Activated CD8-positive, alpha-beta memory T cell treated with anti-CD3 and anti-CD28 coated beads, Interleukin-2, amount 50 U/mL, for 4 hours (primary cell): Measurements from ENCODE around the gene MYH7B.

Experiments
- DNase-seq: peaks from one replicate; pipeline ENCODE4 v3.0.0-alpha.2; 2020

Gene MYH7B

DNA sequence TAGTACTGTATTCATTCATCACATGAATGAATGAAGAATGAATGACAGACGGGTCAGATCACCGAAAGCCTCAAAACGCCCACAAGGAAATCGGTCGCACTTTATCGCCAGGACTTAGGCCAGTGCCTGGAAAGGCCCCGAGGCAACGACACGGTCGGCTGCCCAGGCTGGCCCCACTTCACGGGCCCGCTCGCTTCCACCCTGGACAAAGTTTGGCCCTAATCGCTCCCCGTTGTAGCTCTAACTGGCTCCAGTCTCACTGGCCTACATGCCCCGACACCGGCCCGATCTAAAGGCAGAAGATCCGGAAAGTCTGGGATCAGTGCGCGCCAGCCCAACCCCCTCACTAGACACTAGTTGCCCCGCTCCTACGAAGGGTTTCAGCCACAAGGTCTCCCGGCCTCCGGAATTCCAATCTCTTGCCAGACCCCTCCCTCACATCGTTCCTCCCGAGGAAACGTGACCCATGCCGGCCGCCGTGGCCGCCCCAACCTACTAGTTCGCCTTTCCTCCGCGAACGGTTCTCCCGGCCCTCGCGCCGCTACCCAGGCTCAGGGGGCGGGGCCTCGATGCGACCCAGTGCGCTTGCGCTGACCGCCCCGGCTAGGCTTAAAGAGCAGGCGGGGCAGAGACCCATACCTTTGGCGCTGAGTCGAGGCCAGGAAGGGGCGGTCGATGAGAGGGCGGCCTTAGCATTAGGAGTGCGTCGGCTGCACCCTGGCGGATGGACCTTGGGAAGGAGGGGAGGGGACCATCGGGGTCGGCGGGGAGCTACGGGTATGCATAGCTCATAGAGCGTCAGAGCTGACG, at the start of gene MYH7B, which contains the start of gene GSS:
Gene MYH7B, plus strand, starts transcription at position 638 of the 810 bp plus-strand sequence. CDS start 22,138 bp downstream, outside the sequence.
Gene GSS, minus strand, starts transcription at position 576 of the 810 bp plus-strand sequence. CDS start 3,954 bp downstream, outside the sequence.
- DNase-seq: peak; percentile 97

DNA sequence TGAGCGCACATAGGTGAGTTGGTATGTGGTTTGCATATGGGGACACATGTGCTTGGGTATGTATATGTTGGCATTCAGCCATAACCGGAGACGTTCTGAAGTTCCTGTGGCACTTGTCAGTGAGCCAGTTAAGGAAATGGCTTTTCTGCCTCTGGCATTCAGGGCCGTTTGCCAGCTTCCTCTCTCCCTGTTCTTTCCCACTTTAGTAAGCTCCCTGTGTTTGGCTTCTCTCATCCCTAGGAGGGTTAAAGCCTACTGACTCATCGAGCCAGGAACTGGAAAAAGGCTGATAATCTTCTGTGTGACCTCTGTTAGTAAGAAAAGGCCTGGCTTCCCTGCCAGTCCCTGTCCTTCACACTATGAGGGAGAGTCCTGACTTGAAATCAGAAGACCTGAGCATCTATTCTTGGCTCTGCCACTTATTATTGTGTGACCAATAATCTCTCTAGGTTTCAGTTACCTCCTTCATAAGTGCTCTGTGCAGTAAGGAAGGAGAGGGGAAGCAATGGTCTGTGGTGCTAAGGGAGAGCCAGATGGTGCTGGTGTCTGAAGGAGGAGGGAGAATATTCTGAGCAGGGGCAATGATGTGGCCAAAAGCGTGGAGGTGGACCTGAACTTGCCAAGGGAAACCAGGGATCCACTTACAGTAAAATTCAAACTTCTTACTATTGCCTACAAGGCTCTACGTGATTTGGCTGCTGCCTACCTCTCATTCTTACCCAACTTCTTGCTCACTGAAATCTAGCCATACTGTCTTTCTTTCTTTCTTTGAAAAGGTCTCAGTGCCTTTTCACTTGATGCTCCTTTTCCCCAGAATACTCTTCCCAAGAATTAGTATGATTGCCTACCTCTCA, 47.8 kb upstream of the MYH7B start:
- no peak for DNase-seq

DNA sequence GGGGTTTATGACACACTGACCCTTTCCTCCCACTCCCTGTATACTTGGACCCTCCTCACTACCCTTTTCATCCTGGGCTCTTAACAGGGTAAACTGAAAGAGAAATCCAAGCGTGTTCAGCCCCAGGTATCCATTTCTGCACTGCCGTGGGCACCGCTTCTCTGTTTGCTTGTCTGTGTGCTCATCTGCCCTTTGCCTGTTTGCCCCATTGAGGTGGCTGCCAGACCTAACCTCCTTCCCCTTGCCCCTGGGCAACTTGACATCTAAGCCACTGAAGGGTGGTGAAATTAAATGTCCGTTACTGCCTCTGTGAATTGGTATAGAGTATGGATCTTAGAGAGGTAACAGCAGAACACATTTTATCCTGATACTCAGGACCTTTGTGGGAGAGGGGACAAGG, 40.5 kb upstream of the MYH7B start:
- no peak for DNase-seq

DNA sequence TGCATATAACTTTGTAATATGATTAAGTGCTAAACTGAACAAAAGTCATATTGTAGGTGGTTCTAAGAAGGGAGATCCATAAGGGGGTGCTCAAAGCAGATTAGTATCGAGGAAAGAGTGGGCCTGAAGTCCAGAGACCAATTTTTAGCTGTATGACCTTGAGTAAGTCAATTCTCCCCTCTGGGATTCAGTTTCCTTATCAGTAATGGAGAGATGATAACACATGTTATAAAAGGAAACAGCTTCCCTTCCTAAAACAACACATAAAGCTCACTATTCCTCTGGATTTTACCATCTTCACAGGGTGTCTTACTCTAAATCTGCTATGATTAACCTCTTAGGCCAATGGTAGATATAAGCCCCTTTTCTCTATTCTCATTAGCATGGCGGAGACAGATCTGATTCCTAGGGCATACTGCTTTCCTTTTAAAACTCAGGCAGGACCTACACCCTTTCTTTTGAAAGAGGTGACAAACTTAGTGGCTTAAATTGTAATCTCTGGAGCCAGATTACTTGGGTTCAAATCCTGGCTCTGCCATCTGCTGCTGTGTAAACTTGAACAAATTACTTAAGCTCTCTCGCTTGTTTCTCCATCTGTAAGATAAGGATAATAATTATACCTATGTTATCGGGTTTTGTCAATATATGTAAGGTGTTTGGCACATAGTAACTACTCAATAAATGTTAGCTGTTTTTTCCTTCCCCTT, 39.8 kb upstream of the MYH7B start:
- DNase-seq: no peak

DNA sequence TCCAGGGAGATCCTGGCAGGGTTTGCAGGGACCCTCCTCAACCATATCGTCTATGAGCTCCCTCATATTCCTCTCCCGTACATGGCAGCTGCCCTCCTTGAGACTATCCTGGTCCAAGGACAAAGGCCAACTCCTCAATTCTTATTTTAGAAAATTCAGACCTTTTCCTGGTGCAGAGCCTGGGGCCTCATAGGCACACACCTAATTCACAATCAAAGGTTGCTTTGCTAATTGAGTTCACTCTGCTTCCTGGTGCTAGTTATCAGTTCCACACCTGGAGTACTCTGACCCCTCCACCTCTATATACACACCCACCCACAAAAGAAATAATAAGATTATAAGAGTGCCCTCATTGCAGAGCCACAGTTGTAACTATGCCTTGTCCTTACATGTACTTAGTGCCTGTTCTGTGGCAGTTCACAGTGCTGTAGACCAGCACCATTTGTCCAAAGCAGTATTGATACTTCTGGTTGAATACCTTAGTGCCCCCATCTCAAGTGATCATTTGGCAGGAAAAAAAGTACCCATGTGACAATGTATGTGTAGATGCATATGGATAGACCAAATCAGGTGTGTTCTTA, 38.8 kb upstream of the MYH7B start:
- DNase-seq: no peak

DNA sequence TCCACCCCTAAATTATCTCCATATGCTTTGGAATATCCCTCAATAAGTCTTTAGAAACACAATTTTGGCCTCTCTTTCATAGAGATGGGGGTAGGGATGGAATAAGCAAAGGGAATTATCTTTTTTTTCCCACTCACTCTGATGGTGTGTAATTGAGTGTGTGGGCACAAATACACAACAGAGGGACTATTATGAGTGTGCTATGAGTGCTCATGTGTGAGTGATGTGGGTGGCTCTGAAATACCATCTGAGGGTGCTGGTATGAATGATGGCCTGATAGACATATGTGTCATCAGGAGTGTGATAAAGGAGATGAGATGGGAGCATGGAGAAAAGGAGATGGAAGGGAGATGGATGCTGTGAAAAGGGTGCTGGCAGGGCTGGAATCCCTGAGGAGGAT, 35.6 kb upstream of the MYH7B start:
- DNase-seq: no peak

DNA sequence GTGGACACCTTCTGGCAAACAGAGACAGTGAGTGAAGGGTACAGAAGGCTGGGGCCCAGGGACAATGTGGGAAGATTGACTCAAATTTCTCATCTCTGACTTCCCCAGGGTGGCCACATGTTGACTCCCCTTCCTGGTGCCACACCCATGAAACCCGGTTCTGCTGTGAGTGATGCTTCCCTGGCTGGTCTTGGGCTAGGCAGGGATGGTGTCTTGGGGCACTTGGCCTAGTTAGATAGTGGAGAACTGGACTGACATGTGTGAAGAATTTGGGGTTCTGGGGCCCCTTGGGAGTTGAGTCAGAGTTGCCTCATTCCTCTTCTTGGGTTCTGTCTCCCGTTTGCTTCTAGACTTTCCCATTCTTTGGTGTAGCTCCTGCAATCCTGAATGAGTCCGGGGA, 34.2 kb upstream of the MYH7B start:
- DNase-seq: no peak

DNA sequence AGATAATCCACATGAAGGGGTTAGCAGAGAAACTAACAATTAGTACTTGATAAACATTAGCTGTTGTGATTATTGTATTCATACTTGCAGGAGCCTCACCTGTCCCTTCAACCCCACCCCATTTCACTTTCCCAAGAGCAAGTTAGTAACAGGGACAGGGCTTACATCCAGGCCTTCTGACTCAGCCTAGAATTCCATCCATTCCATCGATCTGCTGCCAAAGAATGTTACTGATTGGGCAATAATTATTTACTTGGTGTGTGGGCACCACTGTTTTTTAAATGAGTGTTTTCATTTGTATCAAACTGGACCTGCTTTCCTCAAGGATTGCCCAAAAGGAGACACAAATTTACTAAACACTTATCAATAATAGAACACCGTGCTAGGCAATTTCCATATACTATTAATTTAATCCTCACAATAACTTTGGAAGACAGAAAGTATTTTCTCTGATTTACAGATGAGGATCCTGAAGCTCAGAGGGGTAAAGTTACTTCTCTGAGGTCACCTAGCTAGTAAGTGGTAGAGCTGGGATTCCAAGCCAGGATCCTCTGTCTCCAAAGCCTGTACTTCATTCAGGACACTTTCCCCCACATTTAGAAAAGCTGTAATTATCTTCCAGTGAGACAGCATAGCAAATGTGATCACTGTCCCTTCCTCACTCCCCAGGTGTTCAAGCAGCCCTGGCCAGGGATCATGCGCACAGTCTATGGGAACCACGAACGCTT, 32.9 kb upstream of the MYH7B start:
- DNase-seq: no peak

DNA sequence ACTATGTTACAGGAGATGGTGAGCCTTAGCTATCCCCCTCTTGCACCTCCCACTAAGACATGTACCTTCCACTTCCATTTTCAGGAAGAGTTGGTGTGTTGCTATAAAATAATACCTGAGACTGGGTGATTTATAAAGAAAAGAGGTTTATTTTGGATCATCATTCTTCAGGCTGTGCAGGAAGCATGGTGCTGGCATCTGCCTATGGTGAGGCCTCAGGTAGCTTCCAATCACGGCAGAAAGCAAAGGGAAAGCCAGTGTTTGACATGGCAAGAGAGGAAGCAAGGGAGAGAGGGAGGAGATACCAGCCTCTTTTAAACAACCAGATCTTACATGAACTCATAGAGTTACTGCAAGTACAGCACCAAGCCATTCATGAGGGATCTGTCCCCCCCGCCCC, 32.3 kb upstream of the MYH7B start:
- DNase-seq: no peak

DNA sequence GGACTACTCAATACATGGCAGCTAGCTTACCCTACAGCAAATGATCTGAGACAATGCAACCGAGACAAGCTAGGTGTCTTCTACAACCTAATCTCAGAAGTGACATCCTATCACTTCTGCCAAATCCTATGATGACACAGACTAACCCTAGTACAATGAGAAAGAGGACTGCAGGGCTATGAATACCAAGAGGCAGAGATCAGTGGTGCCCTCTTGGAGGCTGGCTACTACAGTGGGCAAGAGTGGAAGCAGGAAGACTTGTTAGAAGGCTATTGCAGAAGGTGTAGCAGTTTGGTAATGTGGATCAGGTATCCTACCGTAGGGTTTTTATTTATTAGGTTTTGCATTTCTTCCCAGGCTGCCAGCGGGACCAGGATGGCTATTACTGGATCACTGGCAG, 30.3 kb upstream of the MYH7B start:
- DNase-seq: no peak

DNA sequence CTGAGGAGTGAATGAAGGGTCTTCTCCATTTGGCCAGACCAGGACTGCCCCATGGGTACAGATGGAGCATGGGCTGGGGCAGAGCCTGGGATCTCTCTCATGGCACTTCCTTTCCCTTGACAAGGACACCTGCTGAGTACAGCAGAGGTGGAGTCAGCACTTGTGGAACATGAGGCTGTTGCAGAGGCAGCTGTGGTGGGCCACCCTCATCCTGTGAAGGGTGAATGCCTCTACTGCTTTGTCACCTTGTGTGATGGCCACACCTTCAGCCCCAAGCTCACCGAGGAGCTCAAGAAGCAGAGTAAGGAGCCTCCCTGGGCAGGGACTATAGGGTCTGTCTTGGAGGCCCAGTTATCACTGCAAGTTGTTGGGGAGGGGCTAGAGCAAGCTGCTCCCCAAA, 29.7 kb upstream of the MYH7B start:
- no peak for DNase-seq

DNA sequence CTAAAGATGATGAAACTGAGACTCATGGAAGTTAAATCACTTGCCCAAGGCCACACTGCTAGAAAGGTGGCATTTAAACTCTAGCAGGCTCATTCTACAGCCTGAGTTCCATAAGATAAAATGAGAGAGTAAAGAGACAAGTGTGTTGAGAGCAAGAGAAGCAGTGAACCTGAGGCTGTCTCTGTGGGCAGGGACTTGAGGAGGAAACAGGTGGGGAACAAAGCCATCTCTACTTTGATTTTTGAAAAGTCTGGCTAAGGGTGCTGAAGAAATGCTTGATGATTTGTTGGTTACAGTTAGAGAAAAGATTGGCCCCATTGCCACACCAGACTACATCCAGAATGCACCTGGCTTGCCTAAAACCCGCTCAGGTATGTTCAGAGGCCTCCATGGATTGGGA, 29.1 kb upstream of the MYH7B start:
- no peak for DNase-seq

DNA sequence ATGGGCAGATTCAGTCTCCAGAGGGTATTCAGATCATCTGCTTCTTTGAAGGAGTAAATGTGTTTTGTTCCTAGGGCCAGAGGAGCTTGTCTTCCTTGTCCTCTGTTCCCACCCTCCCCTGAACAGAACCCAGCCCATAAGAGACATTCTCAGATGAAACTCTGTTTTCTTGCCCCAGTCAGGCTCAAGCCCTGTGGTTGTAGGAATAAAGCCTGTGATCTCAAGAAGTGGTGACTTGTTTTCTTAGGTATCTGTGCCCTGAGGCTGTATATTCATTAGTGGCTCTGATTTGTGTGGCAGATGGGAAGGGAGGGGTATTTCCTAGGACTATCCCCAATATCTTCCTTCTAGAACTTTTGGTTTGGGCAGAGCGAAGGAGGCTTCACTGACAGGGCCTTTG, 27.9 kb upstream of the MYH7B start:
- no peak for DNase-seq

DNA sequence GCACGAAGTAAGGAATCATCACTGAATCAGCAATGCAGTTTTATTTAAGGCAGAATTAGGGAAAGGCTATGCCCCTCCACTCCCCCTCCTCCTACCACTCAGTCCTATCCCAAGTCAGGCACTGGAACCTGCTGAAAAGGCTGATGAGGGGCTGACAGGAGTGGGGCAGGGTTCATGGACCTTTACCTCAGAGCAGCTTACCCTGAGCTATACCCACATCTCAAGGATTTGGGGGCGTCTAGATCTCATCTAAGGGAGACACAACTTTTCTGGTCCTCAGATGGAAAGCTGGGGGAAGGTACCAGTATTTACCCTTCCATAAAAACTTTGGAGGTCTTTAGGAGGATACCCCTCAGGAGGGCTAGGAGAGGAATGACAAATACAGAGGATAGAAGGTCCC, 27.3 kb upstream of the MYH7B start:
- no peak for DNase-seq

DNA sequence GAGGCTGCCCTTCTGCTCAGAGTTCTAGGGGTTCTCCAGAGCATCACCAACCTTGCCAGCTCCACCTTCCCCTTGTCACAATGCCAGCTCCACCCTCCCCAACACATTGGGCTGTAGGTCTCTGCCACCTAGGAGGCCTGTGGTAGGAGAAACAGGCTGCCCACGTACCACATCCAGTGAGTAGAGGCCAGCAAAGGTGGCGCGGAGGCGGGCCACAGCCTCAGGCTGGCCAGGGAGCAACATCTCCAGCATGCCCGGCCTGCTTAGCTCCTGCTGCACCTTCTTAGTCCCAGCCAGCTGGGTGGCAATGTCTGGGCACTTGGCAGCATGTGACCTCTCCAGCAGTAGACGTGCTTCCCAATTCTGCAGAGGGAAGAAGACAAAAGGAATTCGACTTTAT, 23.9 kb upstream of the MYH7B start:
- no peak for DNase-seq

DNA sequence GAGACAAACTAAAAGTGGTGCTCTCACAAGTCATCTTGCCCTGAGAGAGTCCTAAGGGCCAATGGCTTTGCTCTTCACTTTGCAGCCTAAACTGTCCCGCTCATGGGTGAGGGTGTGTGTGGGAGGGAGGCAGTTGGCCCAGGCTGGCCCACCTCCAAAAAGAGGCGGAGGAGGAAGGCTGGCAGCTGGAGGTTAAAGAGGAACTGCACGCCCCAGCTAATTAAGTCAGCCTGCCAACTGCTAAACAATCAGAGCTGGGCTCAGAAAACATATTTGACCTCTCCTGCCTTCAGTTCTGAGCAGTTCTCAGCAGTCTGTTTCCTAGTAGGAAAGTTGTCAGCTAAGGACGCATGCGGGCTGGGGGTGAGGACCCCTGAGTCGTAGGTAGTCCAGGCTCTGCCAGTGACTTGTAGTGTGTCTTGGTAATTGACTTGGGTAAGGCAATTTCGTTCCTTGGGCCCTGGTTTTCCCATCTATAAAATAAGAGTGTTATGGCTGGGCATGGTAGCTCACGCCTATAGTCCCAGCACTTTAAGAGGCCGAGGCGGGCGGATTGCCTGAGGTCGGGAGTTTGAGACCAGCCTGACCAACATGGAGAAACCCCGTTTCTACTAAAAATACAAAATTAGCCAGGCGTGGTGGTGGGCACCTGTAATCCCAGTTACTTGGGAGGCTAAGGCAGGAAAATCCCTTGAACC, 17.1 kb upstream of the MYH7B start:
- no peak for DNase-seq

DNA sequence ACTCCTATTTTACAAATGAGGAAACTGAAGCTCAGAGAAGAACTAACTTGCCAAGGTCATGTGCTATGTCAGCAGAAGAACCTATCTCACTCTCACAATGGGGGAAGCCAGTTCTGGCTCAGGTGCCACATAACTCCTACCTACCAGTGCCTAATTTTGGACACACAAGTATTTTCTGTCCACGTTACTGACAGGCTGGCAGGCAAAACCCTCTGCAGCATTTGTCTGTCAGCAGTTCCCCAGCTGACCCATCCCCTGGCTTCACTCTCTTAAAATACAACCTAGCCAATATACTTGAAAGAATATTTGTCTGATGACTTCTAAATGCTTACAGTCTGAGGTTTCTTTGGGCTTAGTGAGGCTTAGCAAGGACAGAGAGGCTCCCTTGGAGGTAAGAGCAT, 15.6 kb upstream of the MYH7B start:
- DNase-seq: no peak

DNA sequence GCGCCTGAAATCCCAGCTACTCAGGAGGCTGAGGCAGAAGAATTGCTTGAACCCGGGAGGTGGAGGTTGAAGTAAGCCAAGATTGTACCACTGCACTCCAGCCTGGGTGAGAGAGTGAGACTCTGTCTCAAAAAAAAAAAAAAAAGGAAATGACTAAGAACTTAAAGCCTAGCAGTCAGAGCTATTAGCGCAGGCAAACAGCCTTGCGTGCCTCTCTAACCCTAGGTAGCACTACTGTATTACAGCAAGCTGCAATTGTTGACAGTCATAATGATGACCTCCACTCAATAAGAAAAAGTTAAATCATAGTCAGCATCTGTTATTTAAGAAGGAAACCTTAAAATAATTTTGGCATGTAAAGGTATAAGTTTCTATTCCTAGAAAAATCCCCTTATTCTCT, 14.4 kb upstream of the MYH7B start:
- no peak for DNase-seq

DNA sequence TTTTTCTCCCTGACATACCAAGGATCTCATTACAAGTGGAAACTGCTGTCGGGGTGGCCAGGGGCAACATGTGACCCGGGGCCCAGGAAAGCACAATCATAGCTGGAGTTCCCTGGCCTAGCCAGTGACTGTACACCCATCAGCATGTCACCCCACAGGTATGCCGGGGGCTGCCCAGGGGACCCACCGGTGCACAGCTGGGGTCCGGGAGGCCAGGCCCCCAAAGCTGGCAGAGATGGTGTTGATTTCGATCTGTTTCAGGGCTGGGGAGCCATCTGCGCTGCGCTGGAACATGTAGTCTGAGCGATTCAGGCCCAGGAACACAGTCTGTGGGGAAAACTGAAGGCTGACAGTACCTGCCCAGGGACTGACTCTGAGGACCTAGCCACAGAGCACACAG, 13.4 kb upstream of the MYH7B start:
- no peak for DNase-seq

DNA sequence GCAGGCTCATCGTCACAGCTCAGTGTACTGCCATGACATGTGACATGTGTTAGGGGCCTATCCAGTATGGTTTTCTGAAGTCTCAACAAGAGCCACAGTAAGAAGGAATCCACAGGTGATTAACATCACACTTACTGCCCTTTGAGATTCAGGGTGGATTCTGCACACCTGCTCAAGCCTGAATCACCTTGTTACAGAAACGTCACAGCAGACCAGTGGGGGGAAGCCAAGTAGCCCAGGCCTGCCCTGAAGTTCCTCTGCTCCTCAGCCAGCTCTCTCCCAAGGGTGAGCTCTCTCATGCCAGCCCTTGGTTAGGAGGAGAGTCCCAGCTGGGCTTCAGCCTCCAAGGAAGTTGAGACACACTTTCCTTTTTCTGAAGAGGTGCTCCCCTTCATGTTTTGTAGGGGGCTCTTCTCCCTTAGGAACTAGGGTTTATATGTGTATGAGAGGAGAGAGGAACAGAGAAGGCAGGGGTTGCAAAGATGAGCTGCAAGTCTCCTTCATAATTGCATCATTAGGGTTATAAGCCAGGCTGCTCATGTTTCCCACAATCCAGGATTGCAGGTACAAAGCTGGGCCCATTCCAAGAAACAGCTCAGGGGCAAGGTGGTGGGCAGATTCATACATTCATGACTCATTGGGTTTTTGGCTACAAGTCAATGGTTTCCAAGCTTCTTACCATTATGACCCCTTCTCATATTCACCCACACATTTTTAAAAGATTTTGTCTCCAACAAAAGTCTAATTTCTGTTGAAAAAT, 11.7 kb upstream of the MYH7B start:
- no peak for DNase-seq
